Smooth muscle cell (in vitro differentiated cells): ENCODE data around the gene VPS51. TPM values are rescaled to one million over a fixed set of nuclear protein-coding genes. Genes with fewer than 3 reads are reported as not detected.

Experiments
- DNase-seq: peaks from one replicate; lab custom pipeline; 2025; ENCODE audit not compliant: unreplicated experiment; lab: John Stamatoyannopoulos, UW
- H2AFZ ChIP-seq: fragments of 200-600 bp; sonication (generic); 2 replicates; pipeline ENCODE4 v1.6.0; 2016; ENCODE audit warnings: antibody characterized with exemption, low read depth, mild to moderate bottlenecking
- H3F3A ChIP-seq: fragments of 200-600 bp; sonication (generic); 2 replicates; pipeline ENCODE4 v1.6.0; 2017; ENCODE audit warnings: antibody characterized with exemption, low read depth
- H3K27ac ChIP-seq: fragments of 200-600 bp; sonication (generic); 2 replicates; pipeline ENCODE4 v1.5.1; 2016; ENCODE audit warnings: low read depth, mild to moderate bottlenecking
- H3K27me3 ChIP-seq: fragments of 200-600 bp; sonication (generic); 2 replicates; pipeline ENCODE4 v1.6.1; 2016; ENCODE audit warnings: low read depth, mild to moderate bottlenecking
- H3K36me3 ChIP-seq: fragments of 200-600 bp; sonication (generic); 2 replicates; pipeline ENCODE4 v1.5.1; 2016; ENCODE audit warnings: low read depth
- H3K4me1 ChIP-seq: fragments of 200-600 bp; sonication (generic); 2 replicates; pipeline ENCODE4 v1.5.1; 2016; ENCODE audit warnings: low read depth
- H3K4me2 ChIP-seq: fragments of 200-600 bp; sonication (generic); 2 replicates; pipeline ENCODE4 v1.6.0; 2016; ENCODE audit warnings: mild to moderate bottlenecking
- H3K4me3 ChIP-seq: fragments of 200-600 bp; sonication (generic); 2 replicates; pipeline ENCODE4 v1.5.1; 2016; ENCODE audit warnings: mild to moderate bottlenecking
- H3K79me2 ChIP-seq: fragments of 200-600 bp; sonication (generic); 2 replicates; pipeline ENCODE4 v1.6.0; 2016; ENCODE audit warnings: low read depth, mild to moderate bottlenecking
- H3K9ac ChIP-seq: fragments of 200-600 bp; sonication (generic); 2 replicates; pipeline ENCODE4 v1.6.0; 2016; ENCODE audit warnings: low read depth
- H3K9me3 ChIP-seq: fragments of 200-600 bp; sonication (generic); replicated peaks from 2 replicates; pipeline ENCODE4 v1.5.1; 2016; ENCODE audit warnings: low read depth
- H4K20me1 ChIP-seq: fragments of 200-600 bp; sonication (generic); 2 replicates; pipeline ENCODE4 v1.6.0; 2016; ENCODE audit warnings: low read depth
- WGBS: methylation state at CpG from one replicate; pipeline ENCODE4 v1.1.7; 2016; ENCODE audit warnings: low lambda C conversion rate; 5-methylcytosine and 5-hydroxymethylcytosine counted together
- polyA plus RNA-seq: library from polyadenylated mRNA; unstranded; fragments of >200 nt; fragmentation: Nextera tagmentation; extraction: Ambion mirVana; gene quantifications from 2 replicates; pipeline ENCODE4 v1.2.1, GENCODE V29; 2016
- total RNA-seq: library from RNA; depleted of rRNA; stranded (reverse); fragments of >200 nt; gene quantifications from 2 replicates; pipeline ENCODE4 v1.2.3, GENCODE V29; 2014
- TF ChIP-seq, protein P1 (sequence below): fragments of 200-600 bp; sonication (generic); IDR thresholded peaks from 2 replicates; pipeline ENCODE4 v1.5.1; 2017; ENCODE audit warnings: borderline replicate concordance, mild to moderate bottlenecking, antibody characterized with exemption; ENCODE audit not compliant: insufficient read depth, poor library complexity, severe bottlenecking

VPS51 gene
- total and polyA plus RNA-seq, 2 experiments from 2014 or later, result 55.2 to 154 TPM

DNA sequence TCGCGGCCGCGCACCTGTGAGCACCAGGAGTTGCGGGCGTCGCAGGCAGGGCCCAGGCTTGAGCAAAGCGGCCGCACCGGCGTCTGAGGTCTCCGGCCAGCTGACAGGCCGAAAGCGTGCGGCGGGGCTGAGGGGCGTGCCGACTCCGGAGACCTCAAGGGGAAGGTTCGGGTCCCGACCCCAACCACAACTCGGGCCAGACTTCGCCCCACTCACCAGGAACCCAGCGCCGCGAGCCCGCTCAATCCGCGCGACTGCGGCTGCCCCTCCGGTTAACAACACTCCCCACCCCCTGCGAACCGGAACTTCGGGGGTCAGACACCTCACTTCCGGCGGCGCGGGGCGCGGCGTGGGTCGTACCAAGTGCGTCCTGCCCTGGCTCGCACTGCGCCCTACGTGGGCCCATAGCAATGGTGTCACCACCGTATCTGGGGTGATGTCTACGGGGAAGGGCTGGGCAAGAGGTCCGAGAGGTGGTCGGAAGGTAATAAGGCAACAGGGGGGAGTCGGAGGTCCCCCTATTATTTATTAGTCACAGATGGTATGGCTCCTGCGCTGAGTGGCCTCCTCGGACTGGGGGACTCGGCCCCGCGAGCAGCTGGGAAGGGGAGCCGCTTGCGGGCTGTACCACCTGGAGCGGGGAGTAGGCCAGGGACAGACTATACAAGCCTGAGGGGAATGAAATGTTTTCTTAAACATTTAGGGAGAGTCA is 38.4 kb downstream of the VPS51 start, which contains the start of gene SYVN1:
Gene SYVN1, minus strand, starts transcription at position 280 of the 712 bp plus-strand sequence. CDS start 918 bp downstream, outside the sequence.
- peaks cover 5% of the 10 kb centered on the region for H3K4me1 ChIP-seq
- peaks cover 18% of the 10 kb centered on the region for H3K79me2 ChIP-seq
- H3K9me3 ChIP-seq, result no peaks in the 10 kb centered on the region

DNA sequence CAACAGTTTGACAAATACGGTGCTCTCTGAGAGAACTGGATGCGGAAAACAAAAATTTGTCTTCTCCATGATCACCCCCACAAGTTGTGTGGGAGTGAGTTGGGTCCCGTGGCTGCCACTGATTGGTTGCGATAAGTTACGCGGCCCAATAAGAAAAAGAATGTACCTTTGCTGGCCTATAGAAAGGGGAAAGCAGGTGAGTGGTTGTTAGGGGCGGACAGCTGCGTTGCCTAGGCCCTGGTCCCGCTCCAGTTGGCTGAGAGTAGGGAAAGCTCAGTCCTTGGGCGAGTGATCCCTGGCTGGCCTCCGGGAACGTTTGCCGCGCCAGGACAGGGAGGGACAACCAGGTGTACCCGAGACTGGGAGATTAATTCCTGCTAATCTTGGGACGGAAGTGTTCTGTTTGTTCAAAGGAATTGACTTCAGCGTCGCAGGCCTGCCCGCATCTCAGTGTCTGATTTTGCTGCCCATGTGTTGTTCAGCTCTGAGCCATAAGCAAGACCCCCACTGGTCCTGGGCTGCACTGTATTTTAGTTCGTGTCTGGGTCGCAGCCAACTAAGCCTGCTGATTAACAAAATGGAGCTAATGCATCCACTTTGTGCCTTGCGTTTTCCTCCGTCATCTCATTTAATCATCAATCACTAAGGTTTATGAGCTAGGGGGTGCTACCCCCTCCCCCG is 39.1 kb downstream of the VPS51 start:
- 7% methylated on average over 24 of the region's 24 CpGs for WGBS

More for the DNA sequence above, 38.4 kb downstream of the VPS51 start, which contains the start of gene SYVN1:
- H4K20me1 ChIP-seq, result peaks cover 26% of the 10 kb centered on the region
- peak within 1 kb of the TSS; percentile 83 for H3K4me2 ChIP-seq
- DNase-seq, result peak; percentile 66
- H3F3A ChIP-seq, result peaks cover under 1% of the 10 kb centered on the region
- H3K27ac ChIP-seq, result peak within 1 kb of the TSS; percentile 93
- peak within 1 kb of the TSS; percentile 93 for H3K9ac ChIP-seq
- no peaks in the 10 kb centered on the region for H3K36me3 ChIP-seq
- WGBS, result 1% methylated on average over 55 of the region's 60 CpGs
- peak within 1 kb of the TSS; percentile 65 for H3K4me3 ChIP-seq
- H2AFZ ChIP-seq, result peak within 1 kb of the TSS; percentile 12
- H3K27me3 ChIP-seq, result no peaks in the 10 kb centered on the region
- TF ChIP-seq, protein P1, sequence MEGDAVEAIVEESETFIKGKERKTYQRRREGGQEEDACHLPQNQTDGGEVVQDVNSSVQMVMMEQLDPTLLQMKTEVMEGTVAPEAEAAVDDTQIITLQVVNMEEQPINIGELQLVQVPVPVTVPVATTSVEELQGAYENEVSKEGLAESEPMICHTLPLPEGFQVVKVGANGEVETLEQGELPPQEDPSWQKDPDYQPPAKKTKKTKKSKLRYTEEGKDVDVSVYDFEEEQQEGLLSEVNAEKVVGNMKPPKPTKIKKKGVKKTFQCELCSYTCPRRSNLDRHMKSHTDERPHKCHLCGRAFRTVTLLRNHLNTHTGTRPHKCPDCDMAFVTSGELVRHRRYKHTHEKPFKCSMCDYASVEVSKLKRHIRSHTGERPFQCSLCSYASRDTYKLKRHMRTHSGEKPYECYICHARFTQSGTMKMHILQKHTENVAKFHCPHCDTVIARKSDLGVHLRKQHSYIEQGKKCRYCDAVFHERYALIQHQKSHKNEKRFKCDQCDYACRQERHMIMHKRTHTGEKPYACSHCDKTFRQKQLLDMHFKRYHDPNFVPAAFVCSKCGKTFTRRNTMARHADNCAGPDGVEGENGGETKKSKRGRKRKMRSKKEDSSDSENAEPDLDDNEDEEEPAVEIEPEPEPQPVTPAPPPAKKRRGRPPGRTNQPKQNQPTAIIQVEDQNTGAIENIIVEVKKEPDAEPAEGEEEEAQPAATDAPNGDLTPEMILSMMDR, result no peak

DNA sequence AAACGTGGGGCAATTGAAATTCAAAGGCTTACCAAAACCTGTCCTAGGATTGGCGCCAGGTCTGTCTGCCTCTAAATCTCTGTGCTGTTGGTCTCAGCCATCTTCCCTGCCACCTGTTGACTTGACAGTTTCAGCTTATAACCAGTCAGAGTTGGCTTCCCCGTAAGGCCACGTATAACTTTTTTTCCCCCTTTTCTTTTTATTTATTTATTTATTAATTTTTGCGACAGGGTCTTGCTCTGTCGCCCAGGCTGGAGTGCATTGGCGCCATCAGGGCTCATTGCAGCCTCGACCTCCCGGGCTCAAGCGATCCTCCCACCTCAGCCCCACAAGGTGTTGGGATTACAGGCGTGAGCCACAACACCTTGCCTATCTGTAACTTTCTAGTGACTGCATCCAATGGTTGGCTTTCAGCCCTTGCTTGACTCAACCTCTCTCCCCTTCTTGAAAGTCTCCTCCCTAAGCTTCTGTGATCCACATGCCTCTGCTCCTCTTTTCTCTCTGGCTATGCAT is 39.7 kb downstream of the VPS51 start:
- 66% methylated on average over 11 of the region's 11 CpGs for WGBS
- H3K4me3 ChIP-seq, result peak overlapping the region; percentile 65
- no peak overlapping the region for H2AFZ ChIP-seq
- H3K9ac ChIP-seq, result peak overlapping the region; percentile 93
- H3F3A ChIP-seq, result no peaks in the 10 kb centered on the region
- H3K4me2 ChIP-seq, result peak overlapping the region; percentile 83
- H3K27me3 ChIP-seq, result peaks cover 10% of the 10 kb centered on the region
- peaks cover 18% of the 10 kb centered on the region for H3K79me2 ChIP-seq
- H3K4me1 ChIP-seq, result peaks cover 5% of the 10 kb centered on the region
- DNase-seq, result no peak
- H3K36me3 ChIP-seq, result no peaks in the 10 kb centered on the region
- TF ChIP-seq, protein P1, result no peak
- H3K27ac ChIP-seq, result peak overlapping the region; percentile 93
- H4K20me1 ChIP-seq, result peaks cover 26% of the 10 kb centered on the region
- no peaks in the 10 kb centered on the region for H3K9me3 ChIP-seq

More for the DNA sequence above, 39.1 kb downstream of the VPS51 start:
- Histone ChIP-seq H3K4me2 (peak overlapping the region; percentile 83), H3K36me3 (no peaks in the 10 kb centered on the region), H4K20me1 (peaks cover 26% of the 10 kb centered on the region), H2AFZ (peak overlapping the region; percentile 12), H3K27ac (peak overlapping the region; percentile 93), H3K79me2 (peaks cover 18% of the 10 kb centered on the region), H3K9me3 (no peaks in the 10 kb centered on the region), H3K4me1 (peaks cover 5% of the 10 kb centered on the region), H3F3A (no peaks in the 10 kb centered on the region), H3K27me3 (peaks cover 4% of the 10 kb centered on the region), H3K9ac (peak overlapping the region; percentile 93), H3K4me3 (peak overlapping the region; percentile 65)
- TF ChIP-seq, protein P1, result no peak
- no peak for DNase-seq
